ENCODE results near the gene TECTA. TPM values are rescaled to one million over a fixed set of nuclear protein-coding genes. Genes with fewer than 3 reads are reported as not detected.
"Not testable (repeated sequence)": the region's sequence is repeated elsewhere in the genome, so short reads cannot be mapped to it uniquely, and the experiment has no call there.

The TECTA gene
- total RNA-seq, 1 experiment from 2014 or later, result 0.37 TPM

- CTCF ChIA-PET, result interaction anchor here (1.1 to 1.9 kb wide), 4 partner anchors 9 to 179 kb away, joined by 3 to 7 read pairs (median 4); no protein-coding TSS in a partner anchor
- H3K4me1 Mint-ChIP-seq, result peaks cover 15% of the 10 kb centered on the region
- DNase-seq (ENCODE audit: low spot score) (no peak), ATAC-seq (no peak)
- H3K4me3 Mint-ChIP-seq, result no peak overlapping the region
- H3K27me3 Mint-ChIP-seq (ENCODE audit: low read depth), result 0 out of 2 replicates have a peak, but pooled peaks cover 3% of the 10 kb centered on the region
- H3K27ac Mint-ChIP-seq, result no peak overlapping the region
- no peaks in the 10 kb centered on the region for H3K36me3 Mint-ChIP-seq
- no peaks in the 10 kb centered on the region for H3K9me3 Mint-ChIP-seq
- TF ChIP-seq E2F5 (CRISPR knock-in tag; IDR thresholded peaks at IDR 0.05) (no peak), AR (CRISPR knock-in tag; IDR thresholded peaks at IDR 0.05) (no peak)
- POLR2A ChIA-PET, result no interaction called here
Measured at GRCh38 chr11:121113611-121114010, 12.6 kb downstream of the TECTA start.

- DNase-seq (ENCODE audit: low spot score), result not testable (repeated sequence)
- CTCF ChIA-PET, result interaction anchor here (1.1 kb wide), 1 partner anchor 11 kb away, joined by 7 read pairs; no protein-coding TSS in a partner anchor
Measured at GRCh38 chr11:121115024-121115423, 14.0 kb downstream of the TECTA start.

GRCh38 chr11:121117788-121118187, 16.7 kb downstream of the TECTA start:
- no peaks in the 10 kb centered on the region for H3K27me3 Mint-ChIP-seq (ENCODE audit: low read depth)
- peaks cover 14% of the 10 kb centered on the region for H3K36me3 Mint-ChIP-seq
- POLR2A ChIA-PET, result no interaction called here
- ATAC-seq, result no peak
- H3K4me3 Mint-ChIP-seq, result no peak overlapping the region
- CTCF ChIA-PET, result no interaction called here
- H3K27ac Mint-ChIP-seq, result 0 out of 2 replicates have a peak overlapping the region, but pooled peaks have one; percentile 27
- TF ChIP-seq ZNF263 (CRISPR knock-in tag; IDR thresholded peaks at IDR 0.05; ENCODE audit: low read depth), result no peak
- TF ChIP-seq ZNF138 (CRISPR knock-in tag; conservative IDR thresholded peaks at IDR 0.05), result no peak
- TF ChIP-seq FOXK1 (CRISPR knock-in tag; IDR thresholded peaks at IDR 0.05), result no peak
- TF ChIP-seq CDX4 (CRISPR knock-in tag; IDR thresholded peaks at IDR 0.05; ENCODE audit: borderline replicate concordance), result no peak
- no peak for TF ChIP-seq HMGA2 (CRISPR knock-in tag; IDR thresholded peaks at IDR 0.05)
- no peak for TF ChIP-seq ZNF232 (CRISPR knock-in tag; IDR thresholded peaks at IDR 0.05)
- TF ChIP-seq CREB1 (CRISPR knock-in tag; IDR thresholded peaks at IDR 0.05), result no peak
- no peak for TF ChIP-seq GTF2I (CRISPR knock-in tag; conservative IDR thresholded peaks at IDR 0.05)
- TF ChIP-seq, protein P1, sequence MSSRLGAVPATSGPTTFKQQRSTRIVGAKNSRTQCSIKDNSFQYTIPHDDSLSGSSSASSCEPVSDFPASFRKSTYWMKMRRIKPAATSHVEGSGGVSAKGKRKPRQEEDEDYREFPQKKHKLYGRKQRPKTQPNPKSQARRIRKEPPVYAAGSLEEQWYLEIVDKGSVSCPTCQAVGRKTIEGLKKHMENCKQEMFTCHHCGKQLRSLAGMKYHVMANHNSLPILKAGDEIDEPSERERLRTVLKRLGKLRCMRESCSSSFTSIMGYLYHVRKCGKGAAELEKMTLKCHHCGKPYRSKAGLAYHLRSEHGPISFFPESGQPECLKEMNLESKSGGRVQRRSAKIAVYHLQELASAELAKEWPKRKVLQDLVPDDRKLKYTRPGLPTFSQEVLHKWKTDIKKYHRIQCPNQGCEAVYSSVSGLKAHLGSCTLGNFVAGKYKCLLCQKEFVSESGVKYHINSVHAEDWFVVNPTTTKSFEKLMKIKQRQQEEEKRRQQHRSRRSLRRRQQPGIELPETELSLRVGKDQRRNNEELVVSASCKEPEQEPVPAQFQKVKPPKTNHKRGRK (CRISPR knock-in tag; IDR thresholded peaks at IDR 0.05; ENCODE audit: borderline replicate concordance), result no peak
- TF ChIP-seq ETV6 (CRISPR knock-in tag; IDR thresholded peaks at IDR 0.05), result no peak
- no peak for TF ChIP-seq PRDM15 (CRISPR knock-in tag; IDR thresholded peaks at IDR 0.05)
- TF ChIP-seq ATF6 (CRISPR knock-in tag; IDR thresholded peaks at IDR 0.05), result no peak
- no peak for TF ChIP-seq EMX1 (CRISPR knock-in tag; IDR thresholded peaks at IDR 0.05)
- no peak for DNase-seq (ENCODE audit: low spot score)
- H3K9me3 Mint-ChIP-seq, result peaks cover 15% of the 10 kb centered on the region
- H3K4me1 Mint-ChIP-seq, result peaks cover 13% of the 10 kb centered on the region

More at GRCh38 chr11:121115024-121115423, 14.0 kb downstream of the TECTA start:
- H3K4me1 Mint-ChIP-seq, result peaks cover 20% of the 10 kb centered on the region
- H3K27me3 Mint-ChIP-seq (ENCODE audit: low read depth); H3K4me3 Mint-ChIP-seq; H3K9me3 Mint-ChIP-seq; H3K36me3 Mint-ChIP-seq; POLR2A ChIA-PET; ATAC-seq; H3K27ac Mint-ChIP-seq: not testable (repeated sequence)

Data from WTC11 (cell line).